Measurements from ENCODE around the gene LCTL. TPM values are rescaled to one million over a fixed set of nuclear protein-coding genes. Genes with fewer than 3 reads are reported as not detected.

LCTL gene
- total RNA-seq, 1 experiment from 2014 or later = not detected

DNA sequence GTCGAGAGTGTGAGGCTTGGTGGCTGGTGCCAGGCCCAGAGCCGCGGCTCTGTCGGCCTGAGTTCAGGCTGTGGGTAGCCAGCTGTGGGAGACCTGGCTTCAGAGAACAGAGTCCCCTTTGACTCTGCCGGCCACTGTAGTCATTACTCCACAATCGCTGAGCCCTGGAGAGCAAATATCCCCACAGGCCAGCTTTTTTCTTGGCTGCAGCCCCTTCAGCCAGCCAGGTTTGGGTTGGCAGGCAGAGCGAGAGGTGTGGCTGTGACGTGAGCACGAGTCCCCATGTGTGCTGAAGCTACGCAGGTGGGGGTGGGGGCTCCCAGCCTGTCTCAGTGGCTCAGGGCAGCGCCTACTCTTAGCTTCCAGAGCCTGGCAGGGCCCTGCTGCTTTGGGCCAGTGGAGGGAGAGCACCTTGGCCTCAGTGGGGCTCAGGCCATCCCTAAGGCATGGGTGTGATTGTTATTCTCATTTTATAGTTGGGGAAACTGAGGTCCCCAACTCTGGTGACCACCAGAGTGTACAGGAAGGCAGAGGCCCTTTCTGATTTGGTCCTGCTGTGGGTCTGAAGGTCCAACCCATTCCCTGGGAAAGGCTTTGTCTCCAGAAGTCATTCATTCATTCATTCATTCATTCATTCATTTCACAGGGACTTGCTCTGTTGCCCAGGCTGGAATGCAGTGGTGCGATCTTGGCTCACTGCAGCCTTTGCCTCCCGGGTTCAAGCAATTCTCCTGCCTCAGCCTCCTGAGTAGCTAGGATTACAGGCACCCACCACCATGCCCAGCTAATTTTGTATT lies 45.7 kb upstream of the LCTL start:
- intact Hi-C loops (cut with micrococcal nuclease; ENCODE audit: unreplicated experiment) (no loop called here), in situ Hi-C loops (cut with HindIII; ENCODE audit: low pct_unique_long_range_greater_than_20kb, low sequenced_read_pairs) (no loop called here)
- Histone ChIP-seq H3K27ac (ENCODE audit: low read length) (peak overlapping the region; percentile 8; the same call in 1 of the 2 replicates), H3K27me3 (ENCODE audit: control insufficient read depth, insufficient read depth, low read length) (no peaks in the 10 kb centered on the region), H3K4me1 (ENCODE audit: control insufficient read depth, insufficient read depth, low read length) (no peaks in the 10 kb centered on the region), H3K36me3 (ENCODE audit: control insufficient read depth, insufficient read depth, low read length) (no peaks in the 10 kb centered on the region), H3K4me3 (ENCODE audit: low read depth in 2 of 2, low read length in 2 of 2) (no peak overlapping the region), H3K9me3 (ENCODE audit: control insufficient read depth, insufficient read depth, low read depth, low read length) (no peaks in the 10 kb centered on the region)
- BruUV-seq (replicated peaks) = no TSS peak
- TF ChIP-seq SIN3A (IDR thresholded peaks at IDR 0.05; ENCODE audit: borderline replicate concordance, insufficient read depth, low read depth, low read length) = no peak
- TF ChIP-seq, protein P1, sequence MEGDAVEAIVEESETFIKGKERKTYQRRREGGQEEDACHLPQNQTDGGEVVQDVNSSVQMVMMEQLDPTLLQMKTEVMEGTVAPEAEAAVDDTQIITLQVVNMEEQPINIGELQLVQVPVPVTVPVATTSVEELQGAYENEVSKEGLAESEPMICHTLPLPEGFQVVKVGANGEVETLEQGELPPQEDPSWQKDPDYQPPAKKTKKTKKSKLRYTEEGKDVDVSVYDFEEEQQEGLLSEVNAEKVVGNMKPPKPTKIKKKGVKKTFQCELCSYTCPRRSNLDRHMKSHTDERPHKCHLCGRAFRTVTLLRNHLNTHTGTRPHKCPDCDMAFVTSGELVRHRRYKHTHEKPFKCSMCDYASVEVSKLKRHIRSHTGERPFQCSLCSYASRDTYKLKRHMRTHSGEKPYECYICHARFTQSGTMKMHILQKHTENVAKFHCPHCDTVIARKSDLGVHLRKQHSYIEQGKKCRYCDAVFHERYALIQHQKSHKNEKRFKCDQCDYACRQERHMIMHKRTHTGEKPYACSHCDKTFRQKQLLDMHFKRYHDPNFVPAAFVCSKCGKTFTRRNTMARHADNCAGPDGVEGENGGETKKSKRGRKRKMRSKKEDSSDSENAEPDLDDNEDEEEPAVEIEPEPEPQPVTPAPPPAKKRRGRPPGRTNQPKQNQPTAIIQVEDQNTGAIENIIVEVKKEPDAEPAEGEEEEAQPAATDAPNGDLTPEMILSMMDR (IDR thresholded peaks at IDR 0.05) = no peak
- TF ChIP-seq REST (IDR thresholded peaks at IDR 0.05; ENCODE audit: insufficient read depth in 1 of 2, low read depth in 2 of 2, low read length in 1 of 2) = no peak
- TF ChIP-seq POLR2AphosphoS5 (IDR thresholded peaks at IDR 0.05; ENCODE audit: low read depth, low read length) = no peak
- 0 out of 2 replicates have a peak, but pooled peaks have one; percentile 19 for TF ChIP-seq TCF7L2 (IDR thresholded peaks at IDR 0.05; ENCODE audit: low read depth, low read length)
- ChIA-PET POLR2A (no interaction called here), CTCF (no interaction called here)
- no peak for DNase-seq (ENCODE audit: low read depth, low spot score)
- peak; percentile 85 for ATAC-seq

DNA sequence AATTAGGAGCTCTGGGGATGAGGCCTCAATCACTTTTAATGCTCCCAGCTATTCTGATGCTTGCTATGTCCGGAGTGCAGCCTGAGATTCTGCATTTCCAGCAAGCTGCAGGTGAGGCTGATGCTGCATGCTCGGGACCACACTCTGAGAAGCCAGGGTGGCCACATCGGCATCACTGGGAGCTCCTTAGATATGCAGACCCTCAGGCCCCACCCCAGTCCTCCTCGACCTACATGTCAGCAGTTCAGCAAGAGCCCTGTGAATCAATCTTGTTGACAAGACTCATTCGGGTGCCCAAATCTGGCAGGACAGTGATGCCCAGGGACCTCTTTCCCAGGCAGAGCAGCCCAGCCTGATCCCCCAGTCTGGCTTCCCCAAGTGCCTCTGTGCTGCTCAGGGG lies 44.1 kb upstream of the LCTL start:
- ChIA-PET CTCF (interaction anchor here (0.9 to 1.1 kb wide), 2 partner anchors 9 to 13 kb away, joined by 3 to 4 read pairs; no protein-coding TSS in a partner anchor), POLR2A (no interaction called here)
- in situ Hi-C loops (cut with HindIII; ENCODE audit: low pct_unique_long_range_greater_than_20kb, low sequenced_read_pairs) = no loop called here
- no peaks in the 10 kb centered on the region for H3K27me3 ChIP-seq (ENCODE audit: control insufficient read depth, insufficient read depth, low read length)
- BruUV-seq (replicated peaks) = no TSS peak
- DNase-seq (ENCODE audit: low read depth, low spot score) = no peak
- H3K4me3 ChIP-seq (ENCODE audit: low read depth in 2 of 2, low read length in 2 of 2) = no peak overlapping the region
- intact Hi-C loops (cut with micrococcal nuclease; ENCODE audit: unreplicated experiment) = no loop called here
- no peak for ATAC-seq
- H3K9me3 ChIP-seq (ENCODE audit: control insufficient read depth, insufficient read depth, low read depth, low read length) = no peaks in the 10 kb centered on the region
- no peak for TF ChIP-seq POLR2AphosphoS5 (IDR thresholded peaks at IDR 0.05; ENCODE audit: low read depth, low read length)
- TF ChIP-seq, protein P1 (IDR thresholded peaks at IDR 0.05) = no peak
- TF ChIP-seq REST (IDR thresholded peaks at IDR 0.05; ENCODE audit: insufficient read depth in 1 of 2, low read depth in 2 of 2, low read length in 1 of 2) = no peak
- no peak for TF ChIP-seq SIN3A (IDR thresholded peaks at IDR 0.05; ENCODE audit: borderline replicate concordance, insufficient read depth, low read depth, low read length)
- TF ChIP-seq TCF7L2 (IDR thresholded peaks at IDR 0.05; ENCODE audit: low read depth, low read length) = no peak
- H3K27ac ChIP-seq (ENCODE audit: low read length) = no peak overlapping the region
- H3K36me3 ChIP-seq (ENCODE audit: control insufficient read depth, insufficient read depth, low read length) = no peaks in the 10 kb centered on the region
- H3K4me1 ChIP-seq (ENCODE audit: control insufficient read depth, insufficient read depth, low read length) = no peaks in the 10 kb centered on the region
